H9 (cell line): ENCODE results near the gene RBFOX1. TPM values are rescaled to one million over a fixed set of nuclear protein-coding genes. Genes with fewer than 3 reads are reported as not detected.

Source experiments
- DNase-seq: peaks from one replicate; pipeline ENCODE4 v3.0.0-alpha.2; 2017
- H2AFZ ChIP-seq: one replicate; pipeline ENCODE4 v1.6.1; 2013; ENCODE audit warnings: mild to moderate bottlenecking, low read length, control low read depth, moderate library complexity
- H2AK5ac ChIP-seq: 2 replicates; pipeline ENCODE4 v1.6.1; 2013; ENCODE audit warnings: low read length, control low read depth, mixed read lengths; ENCODE audit not compliant: insufficient read length
- H2BK120ac ChIP-seq: one replicate; pipeline ENCODE4 v1.6.1; 2013; ENCODE audit warnings: low read depth, mild to moderate bottlenecking, low read length, control low read depth, inconsistent platforms; ENCODE audit not compliant: poor library complexity, severe bottlenecking
- H2BK12ac ChIP-seq: 2 replicates; pipeline ENCODE4 v1.6.1; 2013; ENCODE audit warnings: low read length, control low read depth, mixed read lengths, low read depth; ENCODE audit not compliant: insufficient read length
- H2BK15ac ChIP-seq: 2 replicates; pipeline ENCODE4 v1.6.1; 2013; ENCODE audit warnings: low read depth, low read length, control low read depth
- H2BK20ac ChIP-seq: one replicate; pipeline ENCODE4 v1.6.1; 2013; ENCODE audit warnings: low read depth, mild to moderate bottlenecking, low read length, control low read depth, inconsistent platforms; ENCODE audit not compliant: poor library complexity, severe bottlenecking
- H2BK5ac ChIP-seq: 2 replicates; pipeline ENCODE4 v1.6.1; 2013; ENCODE audit warnings: low read length, control low read depth, mixed read lengths; ENCODE audit not compliant: insufficient read length
- H3K14ac ChIP-seq: 2 replicates; pipeline ENCODE4 v1.6.1; 2013; ENCODE audit warnings: low read length, control low read depth; ENCODE audit not compliant: insufficient read depth
- H3K18ac ChIP-seq: 2 replicates; pipeline ENCODE4 v1.6.1; 2013; ENCODE audit warnings: low read depth, mild to moderate bottlenecking, mixed read lengths, low read length, control low read depth; ENCODE audit not compliant: insufficient read length
- H3K23ac ChIP-seq: 2 replicates; pipeline ENCODE4 v1.6.1; 2013; ENCODE audit warnings: low read length, control low read depth, mixed read lengths, low read depth; ENCODE audit not compliant: insufficient read length
- H3K23me2 ChIP-seq: 2 replicates; pipeline ENCODE4 v1.6.1; 2013; ENCODE audit warnings: low read depth, mild to moderate bottlenecking, mixed read lengths, low read length, control low read depth; ENCODE audit not compliant: insufficient read length, poor library complexity, severe bottlenecking
- H3K27ac ChIP-seq: 2 replicates; pipeline ENCODE4 v1.5.1; 2013; ENCODE audit warnings: low read length, control low read depth, mixed read lengths, low read depth; ENCODE audit not compliant: insufficient read length
- H3K27me3 ChIP-seq: 2 replicates; pipeline ENCODE4 v1.6.1; 2013; ENCODE audit warnings: low read length, control low read depth, inconsistent platforms; ENCODE audit not compliant: insufficient read depth
- H3K4ac ChIP-seq: 2 replicates; pipeline ENCODE4 v1.6.1; 2013; ENCODE audit warnings: low read depth, mild to moderate bottlenecking, control low read depth, inconsistent platforms, low read length, moderate library complexity
- H3K4me1 ChIP-seq: 2 replicates; pipeline ENCODE4 v1.6.1; 2013; ENCODE audit warnings: low read length, control low read depth, inconsistent platforms; ENCODE audit not compliant: insufficient read depth
- H3K4me2 ChIP-seq: 2 replicates; pipeline ENCODE4 v1.6.1; 2013; ENCODE audit warnings: low read length, control low read depth, mixed read lengths; ENCODE audit not compliant: insufficient read length, insufficient read depth
- H3K56ac ChIP-seq: 2 replicates; pipeline ENCODE4 v1.6.1; 2013; ENCODE audit warnings: low read depth, mild to moderate bottlenecking, mixed read lengths, low read length, control low read depth; ENCODE audit not compliant: insufficient read length
- H3K79me1 ChIP-seq: 2 replicates; pipeline ENCODE4 v1.6.1; 2013; ENCODE audit warnings: low read depth, mild to moderate bottlenecking, moderate library complexity, low read length, control low read depth, inconsistent platforms; ENCODE audit not compliant: insufficient read depth, poor library complexity, severe bottlenecking
- H3K79me2 ChIP-seq: 2 replicates; pipeline ENCODE4 v1.6.1; 2013; ENCODE audit warnings: low read length, control low read depth, inconsistent platforms; ENCODE audit not compliant: insufficient read depth
- H3K9ac ChIP-seq: 2 replicates; pipeline ENCODE4 v1.6.1; 2013; ENCODE audit warnings: low read length, control low read depth, mixed read lengths; ENCODE audit not compliant: insufficient read length; ENCODE audit errors: extremely low read depth
- H3K9me3 ChIP-seq: one replicate; pipeline ENCODE4 v1.6.1; 2013; ENCODE audit warnings: low read depth, low read length, inconsistent platforms; ENCODE audit not compliant: control insufficient read depth
- H3T11ph ChIP-seq: one replicate; pipeline ENCODE4 v1.6.1; 2013; ENCODE audit warnings: mild to moderate bottlenecking, low read length, control low read depth, inconsistent platforms
- H4K20me1 ChIP-seq: one replicate; pipeline ENCODE4 v1.6.1; 2013; ENCODE audit not compliant: control insufficient read depth, insufficient read length, insufficient read depth
- H4K5ac ChIP-seq: 2 replicates; pipeline ENCODE4 v1.6.1; 2013; ENCODE audit warnings: low read depth, mild to moderate bottlenecking, mixed read lengths, low read length, control low read depth; ENCODE audit not compliant: insufficient read length
- H4K8ac ChIP-seq: replicated peaks from 2 replicates; pipeline ENCODE4 v1.6.1; 2013; ENCODE audit warnings: low read length, control low read depth, mixed read lengths, low read depth; ENCODE audit not compliant: insufficient read length
- H4K91ac ChIP-seq: 2 replicates; pipeline ENCODE4 v1.6.1; 2013; ENCODE audit warnings: low read depth, mild to moderate bottlenecking, moderate library complexity, mixed read lengths, low read length, control low read depth; ENCODE audit not compliant: insufficient read length
- H3K27ac Mint-ChIP-seq, 3 experiments: 2 replicates in 2 of 3; 3 replicates in 1 of 3; pipeline ENCODE4 v1.8.0; 2020 to 2021; ENCODE audit warnings: mixed read lengths in 3 of 3, mild to moderate bottlenecking in 1 of 3, moderate library complexity in 1 of 3
- H3K27me3 Mint-ChIP-seq: 2 replicates; pipeline ENCODE4 v1.8.0; 2021; ENCODE audit warnings: low read depth, mild to moderate bottlenecking, moderate library complexity, mixed read lengths
- H3K36me3 Mint-ChIP-seq, 3 experiments: 2 replicates in 2 of 3; 3 replicates in 1 of 3; pipeline ENCODE4 v1.8.0; 2020 to 2021; ENCODE audit warnings: low read depth in 3 of 3, mixed read lengths in 3 of 3; ENCODE audit not compliant: insufficient read depth in 1 of 3
- H3K4me1 Mint-ChIP-seq, 2 experiments: 2 replicates each; pipeline ENCODE4 v1.8.0; 2020; ENCODE audit warnings: mixed read lengths in 2 of 2
- H3K4me3 Mint-ChIP-seq, 2 experiments: 2 replicates in 1 of 2; 3 replicates in 1 of 2; pipeline ENCODE4 v1.8.0; 2020 to 2021; ENCODE audit warnings: mild to moderate bottlenecking in 2 of 2, mixed read lengths in 2 of 2, moderate library complexity in 1 of 2
- H3K9me3 Mint-ChIP-seq, 2 experiments: 2 replicates in 1 of 2; 3 replicates in 1 of 2; pipeline ENCODE4 v1.8.0; 2020; ENCODE audit warnings: mild to moderate bottlenecking in 2 of 2, mixed read lengths in 2 of 2, moderate library complexity in 1 of 2
- CTCF ChIP-seq: fragments of 200-600 bp; sonication (generic); conservative IDR thresholded peaks from 3 replicates; pipeline ENCODE4 v1.8.0; 2021; ENCODE audit warnings: antibody characterized with exemption, mild to moderate bottlenecking
- WGBS: extraction: QIAGEN DNeasy Blood & Tissue Kit; methylation state at CpG from one replicate; pipeline ENCODE4 v1.1.7; 2013; ENCODE audit warnings: missing lambda C conversion rate, low lambda C conversion rate, mixed read lengths; ENCODE audit not compliant: insufficient read length; ENCODE audit errors: extremely low coverage; 5-methylcytosine and 5-hydroxymethylcytosine counted together
- total RNA-seq: library from RNA; stranded (reverse); gene quantifications from 2 replicates; pipeline ENCODE4 v1.2.1, GENCODE V29; 2021

Gene RBFOX1
- total RNA-seq, 1 experiment from 2014 or later, result 2.0 TPM

DNA sequence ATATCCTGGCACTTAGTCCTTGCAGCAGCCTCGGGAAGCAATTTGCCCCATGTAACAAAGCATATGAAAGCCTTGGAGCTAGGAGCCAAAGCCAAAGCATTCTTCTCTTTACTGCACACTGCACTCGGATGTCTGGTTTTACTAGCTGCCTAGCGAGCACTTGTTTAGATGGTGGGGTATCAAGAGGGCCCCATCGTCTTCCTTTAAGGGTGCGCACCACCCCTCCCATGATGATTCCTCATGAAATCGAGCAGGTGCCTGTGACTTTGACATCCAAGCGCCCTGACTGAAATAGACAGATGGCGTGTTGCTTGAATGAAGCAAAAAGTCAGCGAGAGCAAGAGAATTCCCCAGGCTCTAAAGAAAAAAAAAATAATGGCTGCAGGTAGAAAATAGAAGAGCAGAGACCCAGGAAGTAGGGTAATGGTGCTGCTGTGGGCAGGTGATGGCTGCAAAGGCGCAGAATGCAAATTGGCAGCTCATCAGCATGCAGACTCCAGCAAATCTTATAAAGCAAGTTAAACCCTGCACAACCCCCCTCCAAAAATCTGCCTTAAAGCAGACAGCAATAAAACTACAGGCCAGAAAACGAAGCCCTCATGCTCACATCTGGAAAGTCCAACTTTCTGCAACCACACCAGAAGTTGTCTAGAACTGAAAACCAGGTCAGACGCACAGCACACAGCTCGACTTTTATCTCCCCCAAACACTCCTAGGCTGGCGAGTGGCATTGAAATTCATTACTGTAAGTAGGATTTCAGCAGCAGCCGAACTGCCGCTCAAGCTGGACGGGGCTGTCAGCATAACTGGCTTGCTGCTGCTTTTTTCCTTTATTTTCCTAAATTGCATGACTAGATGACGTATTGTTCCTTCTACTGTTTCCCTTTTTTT, 384.3 kb downstream of the RBFOX1 start:
- no peak overlapping the region for H3K4ac ChIP-seq
- H2AFZ ChIP-seq, result no peak overlapping the region
- no peaks in the 10 kb centered on the region for H3K79me2 ChIP-seq
- no peak overlapping the region for H3K23ac ChIP-seq
- H2BK12ac ChIP-seq, result no peak overlapping the region
- Mint-ChIP-seq H3K4me1 (peaks cover 17 to 28% of the 10 kb centered on the region in 2 experiments), H3K36me3 (no peaks in the 10 kb centered on the region), H3K27ac (peak overlapping the region in 1 of 3 experiments; percentile 18; a peak in 1 of 7 replicates), H3K9me3 (no peaks in the 10 kb centered on the region; a peak in 1 of 5 replicates), H3K27me3 (no peaks in the 10 kb centered on the region), H3K4me3 (no peak overlapping the region)
- no peak overlapping the region for H3K56ac ChIP-seq
- no peak overlapping the region for H3K9ac ChIP-seq
- no peaks in the 10 kb centered on the region for H3K27me3 ChIP-seq
- H2AK5ac ChIP-seq, result no peak overlapping the region
- H3K18ac ChIP-seq, result no peak overlapping the region
- no peak overlapping the region for H2BK5ac ChIP-seq
- H3K9me3 ChIP-seq, result no peaks in the 10 kb centered on the region
- no peak for TF ChIP-seq CTCF
- no peak overlapping the region for H4K8ac ChIP-seq
- DNase-seq, result no peak
- H3K79me1 ChIP-seq, result no peaks in the 10 kb centered on the region
- H3T11ph ChIP-seq, result no peak overlapping the region
- H2BK120ac ChIP-seq, result no peak overlapping the region
- no peak overlapping the region for H3K27ac ChIP-seq
- H2BK15ac ChIP-seq, result no peak overlapping the region
- H4K5ac ChIP-seq, result no peak overlapping the region
- no peak overlapping the region for H3K4me2 ChIP-seq
- H3K14ac ChIP-seq, result no peak overlapping the region
- peaks cover 3% of the 10 kb centered on the region for H3K23me2 ChIP-seq
- no peak overlapping the region for H2BK20ac ChIP-seq
- peaks cover 3% of the 10 kb centered on the region; the same call in 1 of the 2 replicates for H3K4me1 ChIP-seq
- no peaks in the 10 kb centered on the region for H4K20me1 ChIP-seq
- H4K91ac ChIP-seq, result no peak overlapping the region
- WGBS, result no CpG with 5 or more reads among the region's 18 CpGs
